Measurements from ENCODE around the gene NPFFR2. TPM values are rescaled to one million over a fixed set of nuclear protein-coding genes. Genes with fewer than 3 reads are reported as not detected.

NPFFR2 gene
- total and polyA plus RNA-seq, 4 donors, result 0.05 TPM; not detected in 3

- no peak overlapping the region for H3K9ac ChIP-seq (ENCODE audit: low read depth in 1 of 2, low read length in 2 of 2)
- no peaks in the 10 kb centered on the region for H3K36me3 ChIP-seq (ENCODE audit: control insufficient read depth in 4 of 4, insufficient read depth in 3 of 4, low read depth in 1 of 4, low read length in 3 of 4)
- no peaks in the 10 kb centered on the region for H3K4me1 ChIP-seq (ENCODE audit: control insufficient read depth in 4 of 4, insufficient read depth in 4 of 4, low read length in 3 of 4)
- H3K9me3 ChIP-seq (ENCODE audit: control insufficient read depth in 4 of 4, low read length in 3 of 4), result no peaks in the 10 kb centered on the region
- DNase-seq (ENCODE audit: low spot score), result no peak
- H3K27me3 ChIP-seq (ENCODE audit: control insufficient read depth in 4 of 4, insufficient read depth in 4 of 4, low read length in 3 of 4), result no peaks in the 10 kb centered on the region
- H3K27ac ChIP-seq (ENCODE audit: low read depth in 1 of 2, low read length in 2 of 2), result no peak overlapping the region
- H3K4me3 ChIP-seq (ENCODE audit: low read depth in 1 of 3, low read length in 3 of 3), result no peak overlapping the region
- TF ChIP-seq FOXA1 (IDR thresholded peaks at IDR 0.05), result no peak
- no peak for TF ChIP-seq ZBTB33 (IDR thresholded peaks at IDR 0.05)
- no peak for TF ChIP-seq TAF1 (conservative IDR thresholded peaks at IDR 0.05)
These were observed 80.1 kb downstream of the NPFFR2 start for GRCh38 chr4:72111863-72112262.

DNA sequence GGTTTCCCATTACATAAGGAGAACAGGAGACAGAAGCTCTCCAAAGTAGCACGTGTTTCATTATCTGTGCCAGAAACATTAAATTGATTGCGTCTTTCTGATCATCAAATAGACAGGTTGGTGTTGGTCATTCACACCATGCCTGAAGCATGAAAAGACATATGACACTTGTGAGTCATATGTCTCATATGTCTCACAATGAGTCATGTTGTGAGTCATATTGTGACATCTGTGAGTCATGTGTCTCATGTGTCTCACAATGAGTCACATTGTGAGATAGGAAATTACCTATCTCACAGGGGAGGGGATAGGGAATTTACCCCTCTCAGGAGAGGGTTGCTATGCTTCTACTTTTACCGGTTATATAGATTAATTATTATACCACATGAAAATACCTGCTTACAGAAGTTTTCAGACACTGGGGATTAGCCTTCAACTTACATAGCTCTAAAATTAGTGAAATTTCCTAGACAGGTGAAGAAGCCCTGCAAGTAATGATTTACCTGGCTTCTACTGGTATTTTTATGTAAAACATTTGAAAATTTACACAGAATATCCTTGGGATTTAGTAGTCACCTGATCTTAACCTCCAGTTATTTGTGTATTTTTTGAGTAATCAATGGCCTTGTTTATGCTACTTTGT, 80.8 kb downstream of the NPFFR2 start:
- no peak for DNase-seq (ENCODE audit: low spot score)
- Histone ChIP-seq H3K9me3 (ENCODE audit: control insufficient read depth in 4 of 4, low read length in 3 of 4) (no peaks in the 10 kb centered on the region), H3K36me3 (ENCODE audit: control insufficient read depth in 4 of 4, insufficient read depth in 3 of 4, low read depth in 1 of 4, low read length in 3 of 4) (no peaks in the 10 kb centered on the region), H3K27ac (ENCODE audit: low read depth in 1 of 2, low read length in 2 of 2) (no peak overlapping the region), H3K27me3 (ENCODE audit: control insufficient read depth in 4 of 4, insufficient read depth in 4 of 4, low read length in 3 of 4) (no peaks in the 10 kb centered on the region), H3K4me3 (ENCODE audit: low read depth in 1 of 3, low read length in 3 of 3) (no peak overlapping the region), H3K9ac (ENCODE audit: low read depth in 1 of 2, low read length in 2 of 2) (no peak overlapping the region), H3K4me1 (ENCODE audit: control insufficient read depth in 4 of 4, insufficient read depth in 4 of 4, low read length in 3 of 4) (no peaks in the 10 kb centered on the region)
- WGBS, result 85% methylated on average over 3 of the region's 3 CpGs
- TF ChIP-seq RAD21 (IDR thresholded peaks at IDR 0.05) (no peak), EGR1 (IDR thresholded peaks at IDR 0.05; ENCODE audit: low read depth in 2 of 2) (no peak), REST (IDR thresholded peaks at IDR 0.05) (no peak), JUND (IDR thresholded peaks at IDR 0.05) (no peak), GABPA (IDR thresholded peaks at IDR 0.05 in 1 of 2, conservative IDR thresholded peaks at IDR 0.05 in 1 of 2) (no peak), HNF4G (IDR thresholded peaks at IDR 0.05) (no peak), RXRA (IDR thresholded peaks at IDR 0.05) (no peak), YY1 (IDR thresholded peaks at IDR 0.05) (no peak), SP1 (IDR thresholded peaks at IDR 0.05) (no peak), FOXA1 (IDR thresholded peaks at IDR 0.05) (no peak), FOXA2 (IDR thresholded peaks at IDR 0.05) (no peak), TAF1 (conservative IDR thresholded peaks at IDR 0.05) (no peak), NR2F2 (IDR thresholded peaks at IDR 0.05) (no peak), ZBTB33 (IDR thresholded peaks at IDR 0.05) (no peak)
- TF ChIP-seq, protein P1, sequence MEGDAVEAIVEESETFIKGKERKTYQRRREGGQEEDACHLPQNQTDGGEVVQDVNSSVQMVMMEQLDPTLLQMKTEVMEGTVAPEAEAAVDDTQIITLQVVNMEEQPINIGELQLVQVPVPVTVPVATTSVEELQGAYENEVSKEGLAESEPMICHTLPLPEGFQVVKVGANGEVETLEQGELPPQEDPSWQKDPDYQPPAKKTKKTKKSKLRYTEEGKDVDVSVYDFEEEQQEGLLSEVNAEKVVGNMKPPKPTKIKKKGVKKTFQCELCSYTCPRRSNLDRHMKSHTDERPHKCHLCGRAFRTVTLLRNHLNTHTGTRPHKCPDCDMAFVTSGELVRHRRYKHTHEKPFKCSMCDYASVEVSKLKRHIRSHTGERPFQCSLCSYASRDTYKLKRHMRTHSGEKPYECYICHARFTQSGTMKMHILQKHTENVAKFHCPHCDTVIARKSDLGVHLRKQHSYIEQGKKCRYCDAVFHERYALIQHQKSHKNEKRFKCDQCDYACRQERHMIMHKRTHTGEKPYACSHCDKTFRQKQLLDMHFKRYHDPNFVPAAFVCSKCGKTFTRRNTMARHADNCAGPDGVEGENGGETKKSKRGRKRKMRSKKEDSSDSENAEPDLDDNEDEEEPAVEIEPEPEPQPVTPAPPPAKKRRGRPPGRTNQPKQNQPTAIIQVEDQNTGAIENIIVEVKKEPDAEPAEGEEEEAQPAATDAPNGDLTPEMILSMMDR (IDR thresholded peaks at IDR 0.05; ENCODE audit: low read depth, low read length, missing input control), result no peak

Measured in liver (tissue), 9 donors.